ENCODE results near the gene MAGI1.
A peak's percentile ranks its signal among the peaks of the same experiment; 100 is the strongest.

The MAGI1 gene

GRCh38 chr3:65444447-65444815 lies 594.3 kb downstream of the MAGI1 start:
- Histone ChIP-seq H3K4me1 (ENCODE audit: control insufficient read depth, low read depth, low read length) (no peaks in the 10 kb centered on the region), H2BK120ac (ENCODE audit: low read depth, low read length) (no peak overlapping the region), H3K4ac (ENCODE audit: low read depth, low read length) (no peak overlapping the region), H3K36me3 (ENCODE audit: control insufficient read depth, insufficient read depth, low read length) (no peaks in the 10 kb centered on the region), H4K5ac (ENCODE audit: low read length) (no peak overlapping the region), H3K79me1 (ENCODE audit: low read length) (no peaks in the 10 kb centered on the region), H3K27me3 (ENCODE audit: insufficient read depth, low read length, poor library complexity) (no peaks in the 10 kb centered on the region), H3K9ac (ENCODE audit: low read length) (no peak overlapping the region), H2AK5ac (ENCODE audit: low read length) (no peak overlapping the region), H2BK5ac (ENCODE audit: low read length) (no peak overlapping the region), H3K23ac (ENCODE audit: low read length) (no peak overlapping the region), H3K18ac (ENCODE audit: low read length) (no peak overlapping the region), H3K27ac (ENCODE audit: low read depth, low read length) (no peak overlapping the region), H3K4me3 (ENCODE audit: low read length) (no peak overlapping the region), H2BK15ac (replicated peaks; ENCODE audit: low read depth) (no peak overlapping the region), H3K79me2 (ENCODE audit: control insufficient read depth, insufficient read depth, low read length) (no peaks in the 10 kb centered on the region), H3K56ac (ENCODE audit: low read length) (no peak overlapping the region), H3K4me2 (ENCODE audit: low read length) (no peak overlapping the region), H4K8ac (ENCODE audit: low read depth, low read length) (no peak overlapping the region)
- WGBS (ENCODE audit: extremely low coverage, insufficient coverage, low lambda C conversion rate), result no CpG with 5 or more reads among the region's 7 CpGs
- DNase-seq, result no peak

DNA sequence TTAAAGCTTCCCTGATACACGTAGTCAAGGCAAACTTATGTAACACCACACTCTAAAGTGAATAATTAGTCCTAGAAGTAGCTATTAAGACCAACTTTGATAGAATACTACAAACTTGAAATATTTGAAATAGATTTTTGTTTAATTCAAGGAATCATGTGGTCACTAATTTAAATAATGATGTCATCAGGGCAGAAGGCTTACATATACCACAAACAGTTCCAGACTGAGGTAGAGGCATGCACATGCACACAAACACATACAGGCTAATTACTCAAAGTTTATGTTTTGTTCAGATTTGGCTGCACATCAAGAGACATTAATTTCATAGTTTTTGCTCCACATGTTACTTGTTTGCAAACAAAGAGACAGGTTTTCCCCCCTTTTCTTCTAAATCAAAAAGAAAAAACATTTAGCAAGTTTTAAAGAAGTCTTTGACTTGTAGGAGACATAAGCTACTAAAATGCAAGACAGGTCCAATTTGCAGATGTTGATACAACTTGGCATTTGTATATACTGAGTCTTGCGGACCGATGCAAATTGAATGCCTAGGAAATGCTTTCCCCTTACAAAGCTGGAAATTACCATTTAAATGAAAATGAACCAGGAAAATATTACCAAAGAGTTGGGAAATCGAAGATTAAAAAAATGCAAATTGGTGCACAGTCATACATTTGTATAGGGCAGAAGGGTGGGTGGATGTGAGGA lies 594.8 kb downstream of the MAGI1 start:
- Histone ChIP-seq H3K56ac (ENCODE audit: low read length) (no peak overlapping the region), H3K4me3 (ENCODE audit: low read length) (no peak overlapping the region), H3K9ac (ENCODE audit: low read length) (no peak overlapping the region), H3K4me2 (ENCODE audit: low read length) (no peak overlapping the region), H2BK120ac (ENCODE audit: low read depth, low read length) (no peak overlapping the region), H3K79me2 (ENCODE audit: control insufficient read depth, insufficient read depth, low read length) (no peaks in the 10 kb centered on the region), H2AK5ac (ENCODE audit: low read length) (no peak overlapping the region), H2BK5ac (ENCODE audit: low read length) (no peak overlapping the region), H2BK15ac (replicated peaks; ENCODE audit: low read depth) (no peak overlapping the region), H4K5ac (ENCODE audit: low read length) (no peak overlapping the region), H3K27me3 (ENCODE audit: insufficient read depth, low read length, poor library complexity) (no peaks in the 10 kb centered on the region), H3K4me1 (ENCODE audit: control insufficient read depth, low read depth, low read length) (no peaks in the 10 kb centered on the region), H3K18ac (ENCODE audit: low read length) (no peak overlapping the region), H3K23ac (ENCODE audit: low read length) (no peak overlapping the region), H3K4ac (ENCODE audit: low read depth, low read length) (no peak overlapping the region), H3K79me1 (ENCODE audit: low read length) (no peaks in the 10 kb centered on the region), H3K36me3 (ENCODE audit: control insufficient read depth, insufficient read depth, low read length) (no peaks in the 10 kb centered on the region), H4K8ac (ENCODE audit: low read depth, low read length) (no peak overlapping the region), H3K27ac (ENCODE audit: low read depth, low read length) (no peak overlapping the region)
- no peak for DNase-seq
- WGBS (ENCODE audit: extremely low coverage, insufficient coverage, low lambda C conversion rate), result no CpG with 5 or more reads among the region's 4 CpGs

DNA sequence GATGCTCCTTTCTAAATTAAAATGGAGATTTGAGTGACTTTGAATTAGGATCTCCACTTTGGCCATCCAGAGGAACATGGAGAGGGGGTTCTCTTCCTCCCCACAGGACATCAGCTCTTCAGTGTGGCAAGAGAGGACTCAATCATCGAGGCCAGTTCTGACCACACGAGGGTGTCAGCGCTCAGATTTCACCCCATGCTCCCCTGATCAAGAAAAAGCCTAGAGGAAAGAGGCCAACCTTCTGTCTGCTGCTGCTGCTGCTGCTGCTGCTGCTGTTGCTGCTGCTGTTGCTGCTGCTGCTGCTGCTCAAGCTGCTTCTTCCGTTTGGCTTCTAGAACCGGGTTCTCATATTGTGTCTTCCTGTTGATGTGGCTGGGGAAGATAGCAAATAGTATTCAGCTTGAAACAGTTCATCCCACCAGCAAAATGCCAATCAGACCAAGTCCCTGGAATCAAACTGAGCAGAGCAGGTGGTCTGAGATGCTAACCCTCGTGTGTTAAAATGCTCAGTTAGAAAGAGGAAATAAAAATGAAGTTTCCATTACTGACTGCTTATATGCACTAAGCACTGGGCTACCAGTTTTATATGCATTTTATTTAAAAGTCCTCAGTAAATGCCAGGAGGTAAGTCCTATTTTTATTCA lies 599.0 kb downstream of the MAGI1 start:
- Histone ChIP-seq H3K4ac (ENCODE audit: low read depth, low read length) (no peak overlapping the region), H3K23ac (ENCODE audit: low read length) (no peak overlapping the region), H3K56ac (ENCODE audit: low read length) (no peak overlapping the region), H3K4me3 (ENCODE audit: low read length) (no peak overlapping the region), H3K79me2 (ENCODE audit: control insufficient read depth, insufficient read depth, low read length) (no peaks in the 10 kb centered on the region), H3K36me3 (ENCODE audit: control insufficient read depth, insufficient read depth, low read length) (no peaks in the 10 kb centered on the region), H2BK5ac (ENCODE audit: low read length) (no peak overlapping the region), H4K8ac (ENCODE audit: low read depth, low read length) (no peak overlapping the region), H3K18ac (ENCODE audit: low read length) (no peak overlapping the region), H3K9ac (ENCODE audit: low read length) (no peak overlapping the region), H2BK120ac (ENCODE audit: low read depth, low read length) (no peak overlapping the region), H3K4me1 (ENCODE audit: control insufficient read depth, low read depth, low read length) (no peaks in the 10 kb centered on the region), H3K27ac (ENCODE audit: low read depth, low read length) (no peak overlapping the region), H2BK15ac (replicated peaks; ENCODE audit: low read depth) (no peak overlapping the region), H4K5ac (ENCODE audit: low read length) (no peak overlapping the region), H2AK5ac (ENCODE audit: low read length) (no peak overlapping the region), H3K79me1 (ENCODE audit: low read length) (no peaks in the 10 kb centered on the region), H3K27me3 (ENCODE audit: insufficient read depth, low read length, poor library complexity) (no peaks in the 10 kb centered on the region), H3K4me2 (ENCODE audit: low read length) (no peak overlapping the region)
- peak; percentile 87 for DNase-seq
- no CpG with 5 or more reads among the region's 6 CpGs for WGBS (ENCODE audit: extremely low coverage, insufficient coverage, low lambda C conversion rate)

DNA sequence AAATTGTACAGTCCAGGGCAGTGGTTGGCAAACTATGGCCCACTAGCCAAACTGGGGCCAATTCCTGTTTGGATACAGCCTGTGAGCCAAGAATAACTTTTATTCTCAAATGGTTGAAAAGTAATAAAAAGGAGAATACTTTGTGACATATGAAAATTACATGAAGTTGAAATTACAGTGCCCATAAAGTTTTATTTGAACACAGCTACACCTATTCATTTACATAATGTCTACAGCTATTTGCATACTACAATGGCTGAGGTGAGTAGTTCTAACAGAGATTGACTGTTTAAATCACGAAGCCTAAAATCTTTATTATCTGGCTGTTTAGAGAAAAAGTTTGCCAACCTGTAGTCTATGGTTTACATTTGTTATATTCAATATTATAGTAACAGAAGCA lies 600.1 kb downstream of the MAGI1 start:
- H2BK15ac ChIP-seq (replicated peaks; ENCODE audit: low read depth), result no peak overlapping the region
- H3K27me3 ChIP-seq (ENCODE audit: insufficient read depth, low read length, poor library complexity), result no peaks in the 10 kb centered on the region
- WGBS (ENCODE audit: extremely low coverage, insufficient coverage, low lambda C conversion rate), result no CpG with 5 or more reads among the region's 1 CpG
- no peak overlapping the region for H2BK120ac ChIP-seq (ENCODE audit: low read depth, low read length)
- H3K4me3 ChIP-seq (ENCODE audit: low read length), result no peak overlapping the region
- H4K8ac ChIP-seq (ENCODE audit: low read depth, low read length), result no peak overlapping the region
- no peak overlapping the region for H4K5ac ChIP-seq (ENCODE audit: low read length)
- H3K36me3 ChIP-seq (ENCODE audit: control insufficient read depth, insufficient read depth, low read length), result no peaks in the 10 kb centered on the region
- no peak overlapping the region for H3K4ac ChIP-seq (ENCODE audit: low read depth, low read length)
- no peak overlapping the region for H3K23ac ChIP-seq (ENCODE audit: low read length)
- no peak for DNase-seq
- H2AK5ac ChIP-seq (ENCODE audit: low read length), result no peak overlapping the region
- H3K4me2 ChIP-seq (ENCODE audit: low read length), result no peak overlapping the region
- H3K56ac ChIP-seq (ENCODE audit: low read length), result no peak overlapping the region
- H3K18ac ChIP-seq (ENCODE audit: low read length), result no peak overlapping the region
- no peaks in the 10 kb centered on the region for H3K79me2 ChIP-seq (ENCODE audit: control insufficient read depth, insufficient read depth, low read length)
- no peaks in the 10 kb centered on the region for H3K79me1 ChIP-seq (ENCODE audit: low read length)
- H3K9ac ChIP-seq (ENCODE audit: low read length), result no peak overlapping the region
- H2BK5ac ChIP-seq (ENCODE audit: low read length), result no peak overlapping the region
- no peak overlapping the region for H3K27ac ChIP-seq (ENCODE audit: low read depth, low read length)
- H3K4me1 ChIP-seq (ENCODE audit: control insufficient read depth, low read depth, low read length), result no peaks in the 10 kb centered on the region

DNA sequence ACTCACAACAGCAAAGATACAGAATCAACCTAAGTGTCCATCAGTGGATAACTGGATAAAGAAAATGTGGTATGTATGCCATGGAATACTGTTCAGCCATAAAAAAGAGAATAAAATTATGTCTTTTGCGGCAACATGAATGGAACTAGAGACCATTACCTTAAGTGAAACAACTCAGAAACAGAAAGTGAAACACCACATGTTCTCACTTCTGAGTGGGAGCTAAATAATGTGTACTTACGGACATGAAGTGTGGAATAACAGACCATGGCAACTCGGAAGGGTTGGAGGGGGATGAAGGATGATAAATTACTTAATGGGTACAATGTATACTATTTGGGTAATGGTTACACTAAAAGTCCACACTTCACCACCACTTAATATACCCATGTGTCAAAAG lies 600.6 kb downstream of the MAGI1 start:
- DNase-seq, result no peak
- WGBS (ENCODE audit: extremely low coverage, insufficient coverage, low lambda C conversion rate), result no CpG with 5 or more reads among the region's 3 CpGs
- no peak overlapping the region for H3K56ac ChIP-seq (ENCODE audit: low read length)
- no peaks in the 10 kb centered on the region for H3K79me1 ChIP-seq (ENCODE audit: low read length)
- no peak overlapping the region for H2BK15ac ChIP-seq (replicated peaks; ENCODE audit: low read depth)
- H2BK120ac ChIP-seq (ENCODE audit: low read depth, low read length), result no peak overlapping the region
- no peaks in the 10 kb centered on the region for H3K27me3 ChIP-seq (ENCODE audit: insufficient read depth, low read length, poor library complexity)
- H2AK5ac ChIP-seq (ENCODE audit: low read length), result no peak overlapping the region
- H3K18ac ChIP-seq (ENCODE audit: low read length), result no peak overlapping the region
- no peaks in the 10 kb centered on the region for H3K36me3 ChIP-seq (ENCODE audit: control insufficient read depth, insufficient read depth, low read length)
- no peak overlapping the region for H3K4me3 ChIP-seq (ENCODE audit: low read length)
- H3K4ac ChIP-seq (ENCODE audit: low read depth, low read length), result no peak overlapping the region
- no peak overlapping the region for H2BK5ac ChIP-seq (ENCODE audit: low read length)
- H3K4me1 ChIP-seq (ENCODE audit: control insufficient read depth, low read depth, low read length), result no peaks in the 10 kb centered on the region
- H3K79me2 ChIP-seq (ENCODE audit: control insufficient read depth, insufficient read depth, low read length), result no peaks in the 10 kb centered on the region
- no peak overlapping the region for H3K9ac ChIP-seq (ENCODE audit: low read length)
- H3K23ac ChIP-seq (ENCODE audit: low read length), result no peak overlapping the region
- H4K8ac ChIP-seq (ENCODE audit: low read depth, low read length), result no peak overlapping the region
- H3K4me2 ChIP-seq (ENCODE audit: low read length), result no peak overlapping the region
- no peak overlapping the region for H4K5ac ChIP-seq (ENCODE audit: low read length)
- H3K27ac ChIP-seq (ENCODE audit: low read depth, low read length), result no peak overlapping the region

DNA sequence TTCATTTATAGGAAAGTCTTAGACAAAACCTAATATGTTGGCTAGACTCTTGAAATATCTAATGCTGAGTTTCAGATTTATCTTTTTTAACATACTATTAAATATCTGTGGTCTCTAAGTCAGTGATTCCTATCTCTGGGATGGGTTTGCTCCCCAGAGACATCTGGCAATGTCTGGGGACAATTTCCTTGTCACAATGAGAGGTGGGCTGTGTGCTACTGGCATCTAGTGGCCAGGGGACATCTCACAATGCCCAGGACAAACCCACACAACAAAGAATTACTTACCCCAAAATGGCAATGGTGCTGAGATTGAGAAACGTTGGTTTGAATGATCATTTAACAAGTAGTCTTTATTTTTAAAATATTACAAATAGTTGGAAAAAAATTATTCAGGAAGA lies 602.1 kb downstream of the MAGI1 start:
- no peak overlapping the region for H3K23ac ChIP-seq (ENCODE audit: low read length)
- no peak overlapping the region for H2BK120ac ChIP-seq (ENCODE audit: low read depth, low read length)
- H2BK15ac ChIP-seq (replicated peaks; ENCODE audit: low read depth), result no peak overlapping the region
- H3K79me2 ChIP-seq (ENCODE audit: control insufficient read depth, insufficient read depth, low read length), result no peaks in the 10 kb centered on the region
- H3K36me3 ChIP-seq (ENCODE audit: control insufficient read depth, insufficient read depth, low read length), result no peaks in the 10 kb centered on the region
- no peak overlapping the region for H3K56ac ChIP-seq (ENCODE audit: low read length)
- H3K4me1 ChIP-seq (ENCODE audit: control insufficient read depth, low read depth, low read length), result no peaks in the 10 kb centered on the region
- WGBS (ENCODE audit: extremely low coverage, insufficient coverage, low lambda C conversion rate), result no CpG with 5 or more reads among the region's 1 CpG
- peak; percentile 66 for DNase-seq
- H3K9ac ChIP-seq (ENCODE audit: low read length), result no peak overlapping the region
- no peaks in the 10 kb centered on the region for H3K79me1 ChIP-seq (ENCODE audit: low read length)
- H4K8ac ChIP-seq (ENCODE audit: low read depth, low read length), result no peak overlapping the region
- no peak overlapping the region for H3K27ac ChIP-seq (ENCODE audit: low read depth, low read length)
- no peak overlapping the region for H3K4me2 ChIP-seq (ENCODE audit: low read length)
- no peak overlapping the region for H3K4me3 ChIP-seq (ENCODE audit: low read length)
- no peak overlapping the region for H2BK5ac ChIP-seq (ENCODE audit: low read length)
- H3K27me3 ChIP-seq (ENCODE audit: insufficient read depth, low read length, poor library complexity), result no peaks in the 10 kb centered on the region
- no peak overlapping the region for H3K18ac ChIP-seq (ENCODE audit: low read length)
- no peak overlapping the region for H2AK5ac ChIP-seq (ENCODE audit: low read length)
- no peak overlapping the region for H3K4ac ChIP-seq (ENCODE audit: low read depth, low read length)
- H4K5ac ChIP-seq (ENCODE audit: low read length), result no peak overlapping the region

All from mesendoderm (in vitro differentiated cells).